GM23338 (cell line): Measurements from ENCODE around the gene TUB. TPM values are rescaled to one million over a fixed set of nuclear protein-coding genes. Genes with fewer than 3 reads are reported as not detected.

Source experiments
- ATAC-seq: fragments of 200-7000 bp; cut with Tn5 transposase; 3 replicates; pipeline ENCODE4 v1.9.1; 2020
- DNase-seq: peaks from one replicate; pipeline ENCODE4 v3.0.0-alpha.2; 2015; ENCODE audit warnings: low spot score
- H2AFZ ChIP-seq: fragments of 200-600 bp; sonication (generic); 2 replicates; pipeline ENCODE4 v1.8.0; 2016; ENCODE audit warnings: antibody characterized with exemption, mild to moderate bottlenecking, moderate library complexity
- H3F3A ChIP-seq: fragments of 200-600 bp; sonication (generic); replicated peaks from 2 replicates; pipeline ENCODE4 v1.8.0; 2017; ENCODE audit warnings: antibody characterized with exemption, mixed run types, low read depth
- H3K27ac ChIP-seq: fragments of 200-600 bp; sonication (generic); 2 replicates; pipeline ENCODE4 v1.6.1; 2016; ENCODE audit warnings: low read depth
- H3K27me3 ChIP-seq: fragments of 200-600 bp; sonication (generic); 2 replicates; pipeline ENCODE4 v1.8.0; 2016; ENCODE audit warnings: mild to moderate bottlenecking, mixed run types, moderate library complexity; ENCODE audit not compliant: insufficient read depth
- H3K36me3 ChIP-seq: fragments of 200-600 bp; sonication (generic); 2 replicates; pipeline ENCODE4 v1.8.0; 2016; ENCODE audit warnings: mild to moderate bottlenecking; ENCODE audit not compliant: insufficient read depth
- H3K4me1 ChIP-seq: fragments of 200-600 bp; sonication (generic); 2 replicates; pipeline ENCODE4 v1.8.0; 2016; ENCODE audit warnings: mild to moderate bottlenecking, moderate library complexity; ENCODE audit not compliant: insufficient read depth
- H3K4me2 ChIP-seq: fragments of 200-600 bp; sonication (generic); 2 replicates; pipeline ENCODE4 v1.7.1; 2017; ENCODE audit warnings: mixed run types
- H3K4me3 ChIP-seq: fragments of 200-600 bp; sonication (generic); 2 replicates; pipeline ENCODE4 v1.6.1; 2016; ENCODE audit warnings: mixed run types
- H3K79me2 ChIP-seq: fragments of 200-600 bp; sonication (generic); replicated peaks from 2 replicates; pipeline ENCODE4 v1.8.0; 2017; ENCODE audit warnings: mild to moderate bottlenecking; ENCODE audit not compliant: insufficient read depth
- H3K9me2 ChIP-seq: fragments of 200-600 bp; sonication (generic); 2 replicates; pipeline ENCODE4 v1.8.0; 2017; ENCODE audit not compliant: insufficient read depth
- H4K20me1 ChIP-seq: fragments of 200-600 bp; sonication (generic); replicated peaks from 2 replicates; pipeline ENCODE4 v1.8.0; 2017; ENCODE audit warnings: mild to moderate bottlenecking; ENCODE audit not compliant: insufficient read depth
- H3K27ac Mint-ChIP-seq: 2 replicates; pipeline ENCODE4 v1.8.0; 2020; ENCODE audit warnings: inconsistent platforms, mild to moderate bottlenecking, moderate library complexity, mixed read lengths
- H3K27me3 Mint-ChIP-seq: 3 replicates; pipeline ENCODE4 v1.8.0; 2022; ENCODE audit warnings: low read depth, mild to moderate bottlenecking, moderate library complexity, mixed read lengths, inconsistent platforms; ENCODE audit not compliant: insufficient read depth, poor library complexity
- H3K36me3 Mint-ChIP-seq: 3 replicates; pipeline ENCODE4 v1.8.0; 2021; ENCODE audit warnings: low read depth, mild to moderate bottlenecking, inconsistent platforms, moderate library complexity, mixed read lengths
- H3K4me1 Mint-ChIP-seq: 3 replicates; pipeline ENCODE4 v1.8.0; 2020; ENCODE audit warnings: mild to moderate bottlenecking, inconsistent platforms, mixed read lengths
- H3K4me3 Mint-ChIP-seq: 3 replicates; pipeline ENCODE4 v1.8.0; 2021; ENCODE audit warnings: moderate library complexity, mild to moderate bottlenecking, inconsistent platforms, mixed read lengths
- H3K9me3 Mint-ChIP-seq: 3 replicates; pipeline ENCODE4 v1.8.0; 2020; ENCODE audit warnings: moderate library complexity, mild to moderate bottlenecking, inconsistent platforms, mixed read lengths
- CREB1 ChIP-seq: fragments of 250-450 bp; sonication (Bioruptor Pico); IDR thresholded peaks from 2 replicates; pipeline ENCODE4 v1.5.0; 2020; ENCODE audit warnings: low read depth, mild to moderate bottlenecking, moderate library complexity
- EZH2 ChIP-seq: fragments of 200-600 bp; sonication (generic); IDR thresholded peaks from one replicate; pipeline ENCODE4 v1.8.0; 2017; ENCODE audit warnings: antibody characterized with exemption, mild to moderate bottlenecking, low read depth; ENCODE audit not compliant: unreplicated experiment
- EZH2phosphoT487 ChIP-seq: fragments of 200-600 bp; sonication (generic); IDR thresholded peaks from one replicate; pipeline ENCODE4 v1.8.1; 2018; ENCODE audit warnings: antibody characterized with exemption; ENCODE audit not compliant: unreplicated experiment
- NANOG ChIP-seq: IDR thresholded peaks from 2 replicates; pipeline ENCODE4 v1.6.1; 2016; ENCODE audit warnings: antibody characterized with exemption, borderline replicate concordance
- POLR2AphosphoS5 ChIP-seq: IDR thresholded peaks from 2 replicates; pipeline ENCODE4 v1.6.1; 2016; ENCODE audit warnings: antibody characterized with exemption, low read depth
- STAT1 ChIP-seq: IDR thresholded peaks from one replicate; pipeline ENCODE4 v1.6.1; 2016; ENCODE audit warnings: antibody characterized with exemption; ENCODE audit not compliant: unreplicated experiment
- ZNF114 ChIP-seq: fragments of 250-450 bp; sonication (Bioruptor Pico); IDR thresholded peaks from 2 replicates; pipeline ENCODE4 v1.5.0; 2020; ENCODE audit warnings: mild to moderate bottlenecking, moderate library complexity
- ZNF331 ChIP-seq: fragments of 250-450 bp; sonication (Bioruptor Pico); IDR thresholded peaks from 2 replicates; pipeline ENCODE4 v1.5.0; 2020; ENCODE audit warnings: low read depth, mild to moderate bottlenecking, moderate library complexity
- polyA plus RNA-seq: library from polyadenylated mRNA; unstranded; fragments of >200 nt; fragmentation: Nextera tagmentation; extraction: Ambion mirVana; gene quantifications from 2 replicates; pipeline ENCODE4 v1.2.1, GENCODE V29; 2016
- total RNA-seq: library from RNA; depleted of rRNA; stranded (reverse); fragments of >200 nt; shearing (Covaris generic); gene quantifications from 2 replicates; pipeline ENCODE4 v1.2.3, GENCODE V29; 2014
- TF ChIP-seq, protein P1 (sequence below): IDR thresholded peaks from one replicate; pipeline ENCODE4 v1.6.1; 2018; ENCODE audit warnings: antibody characterized with exemption; ENCODE audit not compliant: unreplicated experiment
- TF ChIP-seq, protein P2 (sequence below): fragments of 250-450 bp; sonication (Bioruptor Pico); IDR thresholded peaks from 2 replicates; pipeline ENCODE4 v1.5.0; 2020; ENCODE audit warnings: mild to moderate bottlenecking, moderate library complexity
- TF ChIP-seq, protein P3 (sequence below): IDR thresholded peaks from 2 replicates; pipeline ENCODE4 v1.6.1; 2016; ENCODE audit warnings: antibody characterized with exemption

The TUB gene
- total and polyA plus RNA-seq, 2 experiments from 2014 or later, result 5.5 to 30.4 TPM

DNA sequence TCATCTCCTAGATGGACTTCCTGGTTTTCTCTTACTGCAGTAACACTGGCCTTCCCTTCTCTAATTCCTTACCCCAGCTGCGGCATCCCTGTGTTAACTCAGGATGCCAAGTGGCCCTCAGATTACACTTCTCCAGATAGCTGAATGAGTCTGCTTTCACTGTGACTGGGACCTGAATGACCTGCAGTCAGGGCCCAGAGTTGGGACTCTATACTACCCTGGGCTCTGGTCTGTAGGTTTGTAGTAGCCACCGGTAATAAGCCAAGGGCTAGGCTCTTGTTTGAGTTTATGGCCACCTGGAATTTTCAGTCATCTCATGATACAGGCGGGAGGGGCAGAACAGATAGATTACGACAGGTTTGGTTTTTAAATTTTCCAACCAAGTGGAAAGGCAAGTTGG is 24.1 kb downstream of the TUB start (continued):
- TF ChIP-seq, protein P1, sequence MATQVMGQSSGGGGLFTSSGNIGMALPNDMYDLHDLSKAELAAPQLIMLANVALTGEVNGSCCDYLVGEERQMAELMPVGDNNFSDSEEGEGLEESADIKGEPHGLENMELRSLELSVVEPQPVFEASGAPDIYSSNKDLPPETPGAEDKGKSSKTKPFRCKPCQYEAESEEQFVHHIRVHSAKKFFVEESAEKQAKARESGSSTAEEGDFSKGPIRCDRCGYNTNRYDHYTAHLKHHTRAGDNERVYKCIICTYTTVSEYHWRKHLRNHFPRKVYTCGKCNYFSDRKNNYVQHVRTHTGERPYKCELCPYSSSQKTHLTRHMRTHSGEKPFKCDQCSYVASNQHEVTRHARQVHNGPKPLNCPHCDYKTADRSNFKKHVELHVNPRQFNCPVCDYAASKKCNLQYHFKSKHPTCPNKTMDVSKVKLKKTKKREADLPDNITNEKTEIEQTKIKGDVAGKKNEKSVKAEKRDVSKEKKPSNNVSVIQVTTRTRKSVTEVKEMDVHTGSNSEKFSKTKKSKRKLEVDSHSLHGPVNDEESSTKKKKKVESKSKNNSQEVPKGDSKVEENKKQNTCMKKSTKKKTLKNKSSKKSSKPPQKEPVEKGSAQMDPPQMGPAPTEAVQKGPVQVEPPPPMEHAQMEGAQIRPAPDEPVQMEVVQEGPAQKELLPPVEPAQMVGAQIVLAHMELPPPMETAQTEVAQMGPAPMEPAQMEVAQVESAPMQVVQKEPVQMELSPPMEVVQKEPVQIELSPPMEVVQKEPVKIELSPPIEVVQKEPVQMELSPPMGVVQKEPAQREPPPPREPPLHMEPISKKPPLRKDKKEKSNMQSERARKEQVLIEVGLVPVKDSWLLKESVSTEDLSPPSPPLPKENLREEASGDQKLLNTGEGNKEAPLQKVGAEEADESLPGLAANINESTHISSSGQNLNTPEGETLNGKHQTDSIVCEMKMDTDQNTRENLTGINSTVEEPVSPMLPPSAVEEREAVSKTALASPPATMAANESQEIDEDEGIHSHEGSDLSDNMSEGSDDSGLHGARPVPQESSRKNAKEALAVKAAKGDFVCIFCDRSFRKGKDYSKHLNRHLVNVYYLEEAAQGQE, result no peak
- TF ChIP-seq ZNF331 (CRISPR knock-in tag), result no peak
- no peak for TF ChIP-seq EZH2phosphoT487
- no peak for TF ChIP-seq EZH2
- no peak for TF ChIP-seq NANOG
- TF ChIP-seq ZNF114 (CRISPR knock-in tag), result no peak

DNA sequence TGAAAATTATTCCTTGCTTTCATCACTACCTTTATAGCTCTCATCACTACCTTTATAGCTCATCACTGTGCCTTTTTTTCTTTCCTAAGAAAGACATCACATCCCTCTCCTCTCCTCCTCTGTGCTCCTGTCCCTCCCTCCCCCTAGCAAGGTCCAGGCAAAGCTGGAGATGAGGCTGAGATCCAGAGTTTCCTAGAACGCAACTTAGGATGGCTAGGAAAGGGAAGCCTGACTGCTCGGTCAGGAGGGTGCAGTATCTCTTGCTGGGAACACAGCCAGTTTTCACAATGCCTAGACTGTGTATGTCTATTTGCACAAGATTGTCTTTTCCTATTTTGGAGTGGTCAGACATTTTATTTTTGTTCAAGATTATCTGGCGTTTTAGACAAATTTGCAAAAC is 24.7 kb downstream of the TUB start:
- no peaks in the 10 kb centered on the region for H3F3A ChIP-seq
- H4K20me1 ChIP-seq, result peaks cover 4% of the 10 kb centered on the region; the same call in 1 of the 2 replicates
- no peak overlapping the region for H3K27ac ChIP-seq
- no peaks in the 10 kb centered on the region for H3K4me1 ChIP-seq
- Mint-ChIP-seq H3K27me3 (no peaks in the 10 kb centered on the region), H3K36me3 (peaks cover 20% of the 10 kb centered on the region), H3K4me3 (no peak overlapping the region), H3K9me3 (no peaks in the 10 kb centered on the region), H3K4me1 (no peaks in the 10 kb centered on the region), H3K27ac (no peak overlapping the region)
- no peak overlapping the region for H3K4me2 ChIP-seq
- H2AFZ ChIP-seq, result no peak overlapping the region
- H3K79me2 ChIP-seq, result no peaks in the 10 kb centered on the region
- TF ChIP-seq EZH2phosphoT487 (no peak), EZH2 (no peak), POLR2AphosphoS5 (no peak), ZNF114 (CRISPR knock-in tag) (no peak), CREB1 (CRISPR knock-in tag) (no peak), NANOG (no peak), STAT1 (no peak)
- TF ChIP-seq, protein P2, sequence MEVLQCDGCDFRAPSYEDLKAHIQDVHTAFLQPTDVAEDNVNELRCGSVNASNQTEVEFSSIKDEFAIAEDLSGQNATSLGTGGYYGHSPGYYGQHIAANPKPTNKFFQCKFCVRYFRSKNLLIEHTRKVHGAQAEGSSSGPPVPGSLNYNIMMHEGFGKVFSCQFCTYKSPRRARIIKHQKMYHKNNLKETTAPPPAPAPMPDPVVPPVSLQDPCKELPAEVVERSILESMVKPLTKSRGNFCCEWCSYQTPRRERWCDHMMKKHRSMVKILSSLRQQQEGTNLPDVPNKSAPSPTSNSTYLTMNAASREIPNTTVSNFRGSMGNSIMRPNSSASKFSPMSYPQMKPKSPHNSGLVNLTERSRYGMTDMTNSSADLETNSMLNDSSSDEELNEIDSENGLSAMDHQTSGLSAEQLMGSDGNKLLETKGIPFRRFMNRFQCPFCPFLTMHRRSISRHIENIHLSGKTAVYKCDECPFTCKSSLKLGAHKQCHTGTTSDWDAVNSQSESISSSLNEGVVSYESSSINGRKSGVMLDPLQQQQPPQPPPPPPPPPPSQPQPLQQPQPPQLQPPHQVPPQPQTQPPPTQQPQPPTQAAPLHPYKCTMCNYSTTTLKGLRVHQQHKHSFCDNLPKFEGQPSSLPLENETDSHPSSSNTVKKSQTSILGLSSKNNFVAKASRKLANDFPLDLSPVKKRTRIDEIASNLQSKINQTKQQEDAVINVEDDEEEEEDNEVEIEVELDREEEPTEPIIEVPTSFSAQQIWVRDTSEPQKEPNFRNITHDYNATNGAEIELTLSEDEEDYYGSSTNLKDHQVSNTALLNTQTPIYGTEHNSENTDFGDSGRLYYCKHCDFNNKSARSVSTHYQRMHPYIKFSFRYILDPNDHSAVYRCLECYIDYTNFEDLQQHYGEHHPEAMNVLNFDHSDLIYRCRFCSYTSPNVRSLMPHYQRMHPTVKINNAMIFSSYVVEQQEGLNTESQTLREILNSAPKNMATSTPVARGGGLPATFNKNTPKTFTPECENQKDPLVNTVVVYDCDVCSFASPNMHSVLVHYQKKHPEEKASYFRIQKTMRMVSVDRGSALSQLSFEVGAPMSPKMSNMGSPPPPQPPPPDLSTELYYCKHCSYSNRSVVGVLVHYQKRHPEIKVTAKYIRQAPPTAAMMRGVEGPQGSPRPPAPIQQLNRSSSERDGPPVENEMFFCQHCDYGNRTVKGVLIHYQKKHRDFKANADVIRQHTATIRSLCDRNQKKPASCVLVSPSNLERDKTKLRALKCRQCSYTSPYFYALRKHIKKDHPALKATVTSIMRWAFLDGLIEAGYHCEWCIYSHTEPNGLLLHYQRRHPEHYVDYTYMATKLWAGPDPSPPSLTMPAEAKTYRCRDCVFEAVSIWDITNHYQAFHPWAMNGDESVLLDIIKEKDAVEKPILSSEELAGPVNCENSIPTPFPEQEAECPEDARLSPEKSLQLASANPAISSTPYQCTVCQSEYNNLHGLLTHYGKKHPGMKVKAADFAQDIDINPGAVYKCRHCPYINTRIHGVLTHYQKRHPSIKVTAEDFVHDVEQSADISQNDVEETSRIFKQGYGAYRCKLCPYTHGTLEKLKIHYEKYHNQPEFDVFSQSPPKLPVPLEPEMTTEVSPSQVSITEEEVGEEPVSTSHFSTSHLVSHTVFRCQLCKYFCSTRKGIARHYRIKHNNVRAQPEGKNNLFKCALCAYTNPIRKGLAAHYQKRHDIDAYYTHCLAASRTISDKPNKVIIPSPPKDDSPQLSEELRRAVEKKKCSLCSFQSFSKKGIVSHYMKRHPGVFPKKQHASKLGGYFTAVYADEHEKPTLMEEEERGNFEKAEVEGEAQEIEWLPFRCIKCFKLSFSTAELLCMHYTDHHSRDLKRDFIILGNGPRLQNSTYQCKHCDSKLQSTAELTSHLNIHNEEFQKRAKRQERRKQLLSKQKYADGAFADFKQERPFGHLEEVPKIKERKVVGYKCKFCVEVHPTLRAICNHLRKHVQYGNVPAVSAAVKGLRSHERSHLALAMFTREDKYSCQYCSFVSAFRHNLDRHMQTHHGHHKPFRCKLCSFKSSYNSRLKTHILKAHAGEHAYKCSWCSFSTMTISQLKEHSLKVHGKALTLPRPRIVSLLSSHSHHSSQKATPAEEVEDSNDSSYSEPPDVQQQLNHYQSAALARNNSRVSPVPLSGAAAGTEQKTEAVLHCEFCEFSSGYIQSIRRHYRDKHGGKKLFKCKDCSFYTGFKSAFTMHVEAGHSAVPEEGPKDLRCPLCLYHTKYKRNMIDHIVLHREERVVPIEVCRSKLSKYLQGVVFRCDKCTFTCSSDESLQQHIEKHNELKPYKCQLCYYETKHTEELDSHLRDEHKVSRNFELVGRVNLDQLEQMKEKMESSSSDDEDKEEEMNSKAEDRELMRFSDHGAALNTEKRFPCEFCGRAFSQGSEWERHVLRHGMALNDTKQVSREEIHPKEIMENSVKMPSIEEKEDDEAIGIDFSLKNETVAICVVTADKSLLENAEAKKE (CRISPR knock-in tag), result no peak
- TF ChIP-seq, protein P3, sequence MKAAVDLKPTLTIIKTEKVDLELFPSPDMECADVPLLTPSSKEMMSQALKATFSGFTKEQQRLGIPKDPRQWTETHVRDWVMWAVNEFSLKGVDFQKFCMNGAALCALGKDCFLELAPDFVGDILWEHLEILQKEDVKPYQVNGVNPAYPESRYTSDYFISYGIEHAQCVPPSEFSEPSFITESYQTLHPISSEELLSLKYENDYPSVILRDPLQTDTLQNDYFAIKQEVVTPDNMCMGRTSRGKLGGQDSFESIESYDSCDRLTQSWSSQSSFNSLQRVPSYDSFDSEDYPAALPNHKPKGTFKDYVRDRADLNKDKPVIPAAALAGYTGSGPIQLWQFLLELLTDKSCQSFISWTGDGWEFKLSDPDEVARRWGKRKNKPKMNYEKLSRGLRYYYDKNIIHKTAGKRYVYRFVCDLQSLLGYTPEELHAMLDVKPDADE, result no peak
- TF ChIP-seq, protein P1, result no peak
- H3K36me3 ChIP-seq, result peaks cover 21% of the 10 kb centered on the region; the same call in 1 of the 2 replicates
- ATAC-seq, result no peak
- no peaks in the 10 kb centered on the region for H3K9me2 ChIP-seq
- H3K4me3 ChIP-seq, result no peak overlapping the region
- H3K27me3 ChIP-seq, result no peaks in the 10 kb centered on the region
- no peak for DNase-seq
